Left hindlimb (tissue), 1 donor: ENCODE data around the gene GRK6.

ENCODE experiments used
- DNase-seq: peaks from one replicate; pipeline ENCODE4 v3.0.0-alpha.2; 2018

Gene GRK6

GRCh38 chr5:177490311-177490991, 64.0 kb downstream of the GRK6 start:
- DNase-seq: no peak

- no peak for DNase-seq
These were observed 64.5 kb downstream of the GRK6 start for GRCh38 chr5:177490992-177491391.

GRCh38 chr5:177491429-177491945, 65.0 kb downstream of the GRK6 start:
- DNase-seq: peak; percentile 74

GRCh38 chr5:177491983-177492746, 65.7 kb downstream of the GRK6 start:
- DNase-seq: no peak
